A673 (cell line): ENCODE results near the gene DCAF12. TPM values are rescaled to one million over a fixed set of nuclear protein-coding genes. Genes with fewer than 3 reads are reported as not detected.

Experiments used
- BruUV-seq: library from RNA; stranded (reverse); fragments of 400-500 nt; replicated peaks from 2 replicates; lab custom pipeline; 2021; lab: Mats Ljungman, UMichigan
- CTCF ChIA-PET: fragments of 300-600 bp; sonication (Branson Sonifier 250); formaldehyde crosslinking; loops from one replicate; lab custom pipeline; 2022; ENCODE audit warnings: antibody characterized with exemption; lab: Charles Lee
- POLR2A ChIA-PET: fragments of 300-600 bp; sonication (Branson Sonifier 250); formaldehyde crosslinking; loops from one replicate; lab custom pipeline; 2022; ENCODE audit warnings: antibody characterized with exemption; ENCODE audit not compliant: low non-redundant PET; lab: Charles Lee
- DNase-seq: peaks from one replicate; pipeline ENCODE4 v3.0.0-alpha.2; 2015; ENCODE audit warnings: low spot score
- H3K27ac ChIP-seq: fragments of 200-600 bp; sonication (generic); 2 replicates; pipeline ENCODE4 v1.5.1; 2016; ENCODE audit warnings: mixed run types, low read depth, mild to moderate bottlenecking, mixed read lengths, antibody characterized with exemption, low read length; ENCODE audit not compliant: poor library complexity, severe bottlenecking
- H3K27me3 ChIP-seq: fragments of 200-600 bp; sonication (generic); replicated peaks from 2 replicates; pipeline ENCODE4 v1.6.1; 2017; ENCODE audit warnings: mixed run types, low read depth, mild to moderate bottlenecking, mixed read lengths, antibody characterized with exemption, low read length; ENCODE audit not compliant: insufficient read depth, poor library complexity
- H3K36me3 ChIP-seq: fragments of 200-600 bp; sonication (generic); 2 replicates; pipeline ENCODE4 v1.6.1; 2016; ENCODE audit warnings: mixed run types, mild to moderate bottlenecking, mixed read lengths, antibody characterized with exemption, low read length; ENCODE audit not compliant: insufficient read depth, poor library complexity, severe bottlenecking
- H3K4me1 ChIP-seq: fragments of 200-600 bp; sonication (generic); 2 replicates; pipeline ENCODE4 v1.6.1; 2017; ENCODE audit warnings: mixed run types, mild to moderate bottlenecking, mixed read lengths, antibody characterized with exemption, low read length; ENCODE audit not compliant: insufficient read depth, poor library complexity, severe bottlenecking
- H3K4me3 ChIP-seq: fragments of 200-600 bp; sonication (generic); 2 replicates; pipeline ENCODE4 v1.5.1; 2016; ENCODE audit warnings: low read depth, mixed run types, mild to moderate bottlenecking, mixed read lengths, low read length; ENCODE audit not compliant: poor library complexity, severe bottlenecking
- H3K9me3 ChIP-seq: fragments of 200-600 bp; sonication (generic); 2 replicates; pipeline ENCODE4 v1.6.1; 2016; ENCODE audit warnings: mixed run types, low read depth, mild to moderate bottlenecking, mixed read lengths, antibody characterized with exemption, low read length; ENCODE audit not compliant: poor library complexity, severe bottlenecking
- EZH2 ChIP-seq: fragments of 200-600 bp; sonication (generic); IDR thresholded peaks from 2 replicates; pipeline ENCODE4 v1.6.1; 2017; ENCODE audit warnings: borderline replicate concordance, low read depth, mild to moderate bottlenecking, mixed read lengths, antibody characterized with exemption, low read length; ENCODE audit not compliant: poor library complexity, severe bottlenecking
- intact Hi-C: fragments of 100-400 bp; cut with micrococcal nuclease; formaldehyde crosslinking; loops from one replicate; pipeline ENCODE4 v1.10.0; 2022; ENCODE audit not compliant: unreplicated experiment
- total RNA-seq: library from RNA; stranded (reverse); gene quantifications from 2 replicates; pipeline ENCODE4 v1.2.3, GENCODE V29; 2021
- TF ChIP-seq, protein P1 (sequence below): fragments of 300-800, 200-600 bp; sonication (generic); conservative IDR thresholded peaks from 2 replicates; pipeline ENCODE4 v1.5.1; 2017; ENCODE audit warnings: low read depth, mild to moderate bottlenecking, antibody characterized with exemption, low read length, moderate library complexity, mixed read lengths

DCAF12 gene
- total RNA-seq, 1 experiment from 2014 or later = 37.9 TPM

DNA sequence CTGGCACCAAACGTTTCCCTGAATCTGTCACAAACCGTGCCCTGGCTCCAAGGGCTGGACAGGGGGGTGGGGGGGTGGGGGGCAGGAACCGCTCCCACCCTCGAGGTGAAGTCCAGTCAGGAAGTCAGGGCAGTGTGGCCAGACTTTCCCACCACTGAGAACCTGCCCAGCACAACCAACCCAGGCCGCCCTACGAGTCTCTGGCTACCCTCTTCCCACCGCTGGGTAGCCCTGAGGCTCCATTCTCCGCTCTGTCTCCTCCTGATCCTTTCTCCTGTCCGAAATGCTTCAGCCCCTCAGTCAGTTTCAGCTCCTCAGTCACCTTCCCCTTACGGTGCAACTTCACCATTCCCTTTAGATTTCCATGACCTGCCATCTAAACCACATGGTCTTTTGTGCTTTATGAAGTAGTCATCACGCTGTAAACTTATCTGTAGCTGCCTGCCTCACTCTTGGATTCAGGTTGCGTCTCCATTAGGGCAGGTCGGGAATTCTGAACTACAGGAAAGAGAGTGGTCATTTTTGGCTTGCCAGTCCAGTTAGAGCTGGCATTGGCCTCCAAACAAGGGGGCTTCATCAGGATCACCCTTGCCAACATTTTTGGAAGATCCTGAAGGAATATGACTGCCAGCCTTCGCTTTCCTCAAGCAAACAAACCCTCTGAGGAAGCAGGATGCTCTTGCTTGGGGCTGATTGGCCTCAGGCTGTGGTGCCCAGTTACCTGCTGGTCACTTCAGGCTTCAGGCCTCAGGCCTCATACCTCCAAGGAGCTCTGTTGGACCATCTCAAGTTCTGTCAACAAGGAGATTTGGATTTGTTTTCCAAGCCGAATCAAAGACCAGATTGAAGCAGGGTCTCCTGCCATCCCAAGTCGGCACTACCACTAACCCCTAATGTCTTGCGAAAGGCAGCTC, 794 bp upstream of the DCAF12 start:
- no TSS peak for BruUV-seq
- Histone ChIP-seq H3K4me3 (peak overlapping the region; percentile 87), H3K36me3 (peaks cover 22% of the 10 kb centered on the region), H3K27me3 (no peaks in the 10 kb centered on the region), H3K4me1 (peaks cover 12% of the 10 kb centered on the region), H3K27ac (peak overlapping the region; percentile 88), H3K9me3 (no peaks in the 10 kb centered on the region)
- DNase-seq = no peak
- intact Hi-C loops = loop anchor here (5.0 kb wide), 1 partner anchor 125 kb away; no protein-coding TSS in a partner anchor
- POLR2A ChIA-PET = interaction anchor here (0.6 kb wide), 1 partner anchor 480 kb away, joined by 4 read pairs; no protein-coding TSS in a partner anchor
- CTCF ChIA-PET = no interaction called here
- TF ChIP-seq, protein P1, sequence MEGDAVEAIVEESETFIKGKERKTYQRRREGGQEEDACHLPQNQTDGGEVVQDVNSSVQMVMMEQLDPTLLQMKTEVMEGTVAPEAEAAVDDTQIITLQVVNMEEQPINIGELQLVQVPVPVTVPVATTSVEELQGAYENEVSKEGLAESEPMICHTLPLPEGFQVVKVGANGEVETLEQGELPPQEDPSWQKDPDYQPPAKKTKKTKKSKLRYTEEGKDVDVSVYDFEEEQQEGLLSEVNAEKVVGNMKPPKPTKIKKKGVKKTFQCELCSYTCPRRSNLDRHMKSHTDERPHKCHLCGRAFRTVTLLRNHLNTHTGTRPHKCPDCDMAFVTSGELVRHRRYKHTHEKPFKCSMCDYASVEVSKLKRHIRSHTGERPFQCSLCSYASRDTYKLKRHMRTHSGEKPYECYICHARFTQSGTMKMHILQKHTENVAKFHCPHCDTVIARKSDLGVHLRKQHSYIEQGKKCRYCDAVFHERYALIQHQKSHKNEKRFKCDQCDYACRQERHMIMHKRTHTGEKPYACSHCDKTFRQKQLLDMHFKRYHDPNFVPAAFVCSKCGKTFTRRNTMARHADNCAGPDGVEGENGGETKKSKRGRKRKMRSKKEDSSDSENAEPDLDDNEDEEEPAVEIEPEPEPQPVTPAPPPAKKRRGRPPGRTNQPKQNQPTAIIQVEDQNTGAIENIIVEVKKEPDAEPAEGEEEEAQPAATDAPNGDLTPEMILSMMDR = no peak
- TF ChIP-seq EZH2 = no peak

DNA sequence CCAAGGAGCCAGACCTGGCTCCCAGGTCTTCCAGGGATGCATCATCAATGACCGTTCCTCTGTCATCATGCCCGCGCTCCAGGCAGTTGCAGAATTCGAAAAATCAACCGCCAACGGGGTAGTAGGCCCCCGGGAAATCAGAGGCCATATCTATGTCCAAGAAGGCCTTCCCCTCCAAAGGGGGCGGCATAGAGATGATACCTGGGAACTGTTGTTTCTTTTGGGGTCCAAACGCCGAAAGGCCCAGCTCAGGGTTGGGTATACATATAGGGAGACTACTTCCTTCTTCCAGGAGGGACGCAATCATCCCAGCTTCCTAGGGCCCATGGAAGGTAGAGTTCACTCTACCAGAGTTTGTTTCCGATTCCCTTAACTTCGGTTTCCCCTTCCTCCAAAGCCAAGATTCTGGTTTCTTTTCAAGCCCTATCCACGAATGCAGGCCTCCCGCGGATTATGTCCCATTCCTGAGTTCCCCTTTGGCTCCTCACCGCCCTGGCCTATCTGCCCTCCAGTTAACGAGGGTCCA, 754 bp downstream of the DCAF12 start:
- intact Hi-C loops = loop anchor here (5.0 kb wide), 1 partner anchor 127 kb away; no protein-coding TSS in a partner anchor
- no peak for TF ChIP-seq EZH2
- TF ChIP-seq, protein P1 = 0 out of 2 replicates have a peak, but pooled peaks have one; percentile 11
- TSS peak; percentile 32 for BruUV-seq
- POLR2A ChIA-PET = no interaction called here
- CTCF ChIA-PET = no interaction called here
- peak overlapping the region; percentile 88 for H3K27ac ChIP-seq
- peaks cover 12% of the 10 kb centered on the region for H3K4me1 ChIP-seq
- no peaks in the 10 kb centered on the region for H3K9me3 ChIP-seq
- H3K4me3 ChIP-seq = peak overlapping the region; percentile 87
- H3K36me3 ChIP-seq = peaks cover 26% of the 10 kb centered on the region
- no peaks in the 10 kb centered on the region for H3K27me3 ChIP-seq
- no peak for DNase-seq

DNA sequence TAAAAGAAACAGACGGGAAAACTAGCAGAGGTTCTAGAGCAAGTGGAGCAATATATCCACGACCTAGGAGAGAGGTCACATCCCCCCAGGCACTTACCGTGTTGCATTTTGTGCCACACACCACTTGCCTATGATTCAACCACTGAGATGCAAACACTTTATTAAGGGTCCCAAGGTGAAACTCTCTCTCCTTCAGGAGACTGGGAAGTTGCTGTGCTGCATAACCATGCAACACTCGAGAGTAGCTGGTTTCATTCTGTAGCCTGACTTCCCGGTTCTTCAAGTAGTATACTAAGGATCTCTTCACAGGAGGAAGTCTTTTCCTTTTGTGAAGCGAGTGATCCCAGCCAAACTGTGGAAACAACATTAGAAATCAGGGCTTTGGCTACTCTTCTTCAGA, 1.6 kb downstream of the DCAF12 start:
- H3K27me3 ChIP-seq = no peaks in the 10 kb centered on the region
- POLR2A ChIA-PET = no interaction called here
- H3K4me3 ChIP-seq = peak overlapping the region; percentile 87
- peaks cover 26% of the 10 kb centered on the region for H3K36me3 ChIP-seq
- no TSS peak for BruUV-seq
- TF ChIP-seq EZH2 = no peak
- TF ChIP-seq, protein P1 = no peak
- H3K9me3 ChIP-seq = no peaks in the 10 kb centered on the region
- H3K27ac ChIP-seq = peak overlapping the region; percentile 88
- intact Hi-C loops = loop anchor here (5.0 kb wide), 1 partner anchor 127 kb away; no protein-coding TSS in a partner anchor
- peaks cover 12% of the 10 kb centered on the region for H3K4me1 ChIP-seq
- CTCF ChIA-PET = no interaction called here
- no peak for DNase-seq
